ENCODE measurements around the gene MEIS3.

- TF ChIP-seq CTCF (IDR thresholded peaks at IDR 0.05; ENCODE audit: insufficient read depth, low read length) (no peak), POLR2AphosphoS5 (IDR thresholded peaks at IDR 0.05; ENCODE audit: low read depth) (no peak), REST (IDR thresholded peaks at IDR 0.05; ENCODE audit: insufficient replicate concordance, low read depth) (no peak), GABPA (IDR thresholded peaks at IDR 0.05; ENCODE audit: low read depth) (no peak)
These were observed 42.1 kb downstream of the MEIS3 start for GRCh38 chr19:47377208-47377701.

Measured in HL-60 (cell line).